ENCODE results near the gene TRIO.

The TRIO gene

DNA sequence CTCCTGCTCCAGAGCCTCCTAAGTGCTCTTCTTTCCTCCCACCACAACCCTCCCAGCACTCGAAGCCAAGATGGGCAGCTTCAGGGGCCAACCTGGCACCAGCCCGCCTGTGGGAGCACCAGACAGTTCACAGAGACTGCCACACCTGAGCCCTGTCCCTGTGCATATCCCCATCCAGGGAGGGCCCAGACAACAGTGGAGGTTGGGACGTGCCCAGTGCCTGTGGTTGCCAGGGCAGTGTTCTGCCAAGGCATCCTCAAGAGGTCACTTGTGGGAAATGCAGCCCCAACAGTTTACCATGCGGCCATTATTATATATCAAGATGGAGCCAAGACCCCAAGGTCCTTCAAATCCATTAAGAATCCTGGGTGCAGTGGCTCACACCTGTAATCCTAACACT lies 23.0 kb upstream of the TRIO start:
- Histone ChIP-seq H3K9me3 (ENCODE audit: control insufficient read depth, insufficient read depth, low read depth, low read length) (no peaks in the 10 kb centered on the region), H3K27ac (ENCODE audit: extremely low read depth, low read depth, low read length) (no peak overlapping the region), H3K36me3 (ENCODE audit: control insufficient read depth in 2 of 2, insufficient read depth in 1 of 2, low read length in 2 of 2) (no peaks in the 10 kb centered on the region), H3K4me3 (ENCODE audit: low read depth, low read length) (no peak overlapping the region), H3K4me1 (ENCODE audit: control insufficient read depth, insufficient read depth, low read length) (0 out of 2 replicates have a peak, but pooled peaks cover 2% of the 10 kb centered on the region)
- TF ChIP-seq OSR2 (tag by site-specific recombination; IDR thresholded peaks at IDR 0.05) (no peak), ZBTB20 (tag by site-specific recombination; IDR thresholded peaks at IDR 0.05) (no peak), ZIC2 (tag by site-specific recombination; IDR thresholded peaks at IDR 0.05) (no peak), ZNF692 (tag by site-specific recombination; IDR thresholded peaks at IDR 0.05) (no peak), ATF2 (tag by site-specific recombination; IDR thresholded peaks at IDR 0.05; ENCODE audit: low read depth) (no peak), ZNF10 (tag by site-specific recombination; IDR thresholded peaks at IDR 0.05) (no peak), ZFP41 (tag by site-specific recombination; IDR thresholded peaks at IDR 0.05; ENCODE audit: borderline replicate concordance) (no peak), ZNF214 (tag by site-specific recombination; IDR thresholded peaks at IDR 0.05; ENCODE audit: borderline replicate concordance) (no peak), ZSCAN18 (tag by site-specific recombination; IDR thresholded peaks at IDR 0.05) (no peak), GLIS2 (tag by site-specific recombination; IDR thresholded peaks at IDR 0.05) (no peak), ZNF548 (tag by site-specific recombination; IDR thresholded peaks at IDR 0.05) (no peak), ZNF140 (tag by site-specific recombination; IDR thresholded peaks at IDR 0.05) (no peak), ZNF785 (tag by site-specific recombination; IDR thresholded peaks at IDR 0.05) (no peak), ZNF280C (tag by site-specific recombination; IDR thresholded peaks at IDR 0.05) (no peak), ZNF704 (tag by site-specific recombination; IDR thresholded peaks at IDR 0.05) (no peak)
- TF ChIP-seq, protein P1, sequence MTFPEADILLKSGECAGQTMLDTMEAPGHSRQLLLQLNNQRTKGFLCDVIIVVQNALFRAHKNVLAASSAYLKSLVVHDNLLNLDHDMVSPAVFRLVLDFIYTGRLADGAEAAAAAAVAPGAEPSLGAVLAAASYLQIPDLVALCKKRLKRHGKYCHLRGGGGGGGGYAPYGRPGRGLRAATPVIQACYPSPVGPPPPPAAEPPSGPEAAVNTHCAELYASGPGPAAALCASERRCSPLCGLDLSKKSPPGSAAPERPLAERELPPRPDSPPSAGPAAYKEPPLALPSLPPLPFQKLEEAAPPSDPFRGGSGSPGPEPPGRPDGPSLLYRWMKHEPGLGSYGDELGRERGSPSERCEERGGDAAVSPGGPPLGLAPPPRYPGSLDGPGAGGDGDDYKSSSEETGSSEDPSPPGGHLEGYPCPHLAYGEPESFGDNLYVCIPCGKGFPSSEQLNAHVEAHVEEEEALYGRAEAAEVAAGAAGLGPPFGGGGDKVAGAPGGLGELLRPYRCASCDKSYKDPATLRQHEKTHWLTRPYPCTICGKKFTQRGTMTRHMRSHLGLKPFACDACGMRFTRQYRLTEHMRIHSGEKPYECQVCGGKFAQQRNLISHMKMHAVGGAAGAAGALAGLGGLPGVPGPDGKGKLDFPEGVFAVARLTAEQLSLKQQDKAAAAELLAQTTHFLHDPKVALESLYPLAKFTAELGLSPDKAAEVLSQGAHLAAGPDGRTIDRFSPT (tag by site-specific recombination; IDR thresholded peaks at IDR 0.05): no peak
- ChIA-PET POLR2A (no interaction called here), CTCF (interaction anchor here (0.6 to 4.9 kb wide), 9 partner anchors 8 to 150 kb away, joined by 3 to 24 read pairs (median 3); partner anchors contain the start of gene TRIO)
